Smooth muscle cell (in vitro differentiated cells): Measurements from ENCODE around the gene ABCF3. TPM values are rescaled to one million over a fixed set of nuclear protein-coding genes. Genes with fewer than 3 reads are reported as not detected.
A peak's percentile ranks its signal among the peaks of the same experiment; 100 is the strongest.

Experiments used
- DNase-seq: peaks from one replicate; lab custom pipeline; 2025; ENCODE audit not compliant: unreplicated experiment; lab: John Stamatoyannopoulos, UW
- H2AFZ ChIP-seq: fragments of 200-600 bp; sonication (generic); 2 replicates; pipeline ENCODE4 v1.6.0; 2016; ENCODE audit warnings: antibody characterized with exemption, low read depth, mild to moderate bottlenecking
- H3F3A ChIP-seq: fragments of 200-600 bp; sonication (generic); 2 replicates; pipeline ENCODE4 v1.6.0; 2017; ENCODE audit warnings: antibody characterized with exemption, low read depth
- H3K27ac ChIP-seq: fragments of 200-600 bp; sonication (generic); 2 replicates; pipeline ENCODE4 v1.5.1; 2016; ENCODE audit warnings: low read depth, mild to moderate bottlenecking
- H3K27me3 ChIP-seq: fragments of 200-600 bp; sonication (generic); 2 replicates; pipeline ENCODE4 v1.6.1; 2016; ENCODE audit warnings: low read depth, mild to moderate bottlenecking
- H3K36me3 ChIP-seq: fragments of 200-600 bp; sonication (generic); 2 replicates; pipeline ENCODE4 v1.5.1; 2016; ENCODE audit warnings: low read depth
- H3K4me1 ChIP-seq: fragments of 200-600 bp; sonication (generic); 2 replicates; pipeline ENCODE4 v1.5.1; 2016; ENCODE audit warnings: low read depth
- H3K4me2 ChIP-seq: fragments of 200-600 bp; sonication (generic); 2 replicates; pipeline ENCODE4 v1.6.0; 2016; ENCODE audit warnings: mild to moderate bottlenecking
- H3K4me3 ChIP-seq: fragments of 200-600 bp; sonication (generic); 2 replicates; pipeline ENCODE4 v1.5.1; 2016; ENCODE audit warnings: mild to moderate bottlenecking
- H3K79me2 ChIP-seq: fragments of 200-600 bp; sonication (generic); 2 replicates; pipeline ENCODE4 v1.6.0; 2016; ENCODE audit warnings: low read depth, mild to moderate bottlenecking
- H3K9ac ChIP-seq: fragments of 200-600 bp; sonication (generic); 2 replicates; pipeline ENCODE4 v1.6.0; 2016; ENCODE audit warnings: low read depth
- H3K9me3 ChIP-seq: fragments of 200-600 bp; sonication (generic); replicated peaks from 2 replicates; pipeline ENCODE4 v1.5.1; 2016; ENCODE audit warnings: low read depth
- H4K20me1 ChIP-seq: fragments of 200-600 bp; sonication (generic); 2 replicates; pipeline ENCODE4 v1.6.0; 2016; ENCODE audit warnings: low read depth
- WGBS: methylation state at CpG from one replicate; pipeline ENCODE4 v1.1.7; 2016; ENCODE audit warnings: low lambda C conversion rate; 5-methylcytosine and 5-hydroxymethylcytosine counted together
- polyA plus RNA-seq: library from polyadenylated mRNA; unstranded; fragments of >200 nt; fragmentation: Nextera tagmentation; extraction: Ambion mirVana; gene quantifications from 2 replicates; pipeline ENCODE4 v1.2.1, GENCODE V29; 2016
- total RNA-seq: library from RNA; depleted of rRNA; stranded (reverse); fragments of >200 nt; gene quantifications from 2 replicates; pipeline ENCODE4 v1.2.3, GENCODE V29; 2014
- TF ChIP-seq, protein P1 (sequence below): fragments of 200-600 bp; sonication (generic); IDR thresholded peaks from 2 replicates; pipeline ENCODE4 v1.5.1; 2017; ENCODE audit warnings: borderline replicate concordance, mild to moderate bottlenecking, antibody characterized with exemption; ENCODE audit not compliant: insufficient read depth, poor library complexity, severe bottlenecking

The ABCF3 gene
- total and polyA plus RNA-seq, 2 experiments from 2014 or later, result 34.6 to 46.3 TPM

DNA sequence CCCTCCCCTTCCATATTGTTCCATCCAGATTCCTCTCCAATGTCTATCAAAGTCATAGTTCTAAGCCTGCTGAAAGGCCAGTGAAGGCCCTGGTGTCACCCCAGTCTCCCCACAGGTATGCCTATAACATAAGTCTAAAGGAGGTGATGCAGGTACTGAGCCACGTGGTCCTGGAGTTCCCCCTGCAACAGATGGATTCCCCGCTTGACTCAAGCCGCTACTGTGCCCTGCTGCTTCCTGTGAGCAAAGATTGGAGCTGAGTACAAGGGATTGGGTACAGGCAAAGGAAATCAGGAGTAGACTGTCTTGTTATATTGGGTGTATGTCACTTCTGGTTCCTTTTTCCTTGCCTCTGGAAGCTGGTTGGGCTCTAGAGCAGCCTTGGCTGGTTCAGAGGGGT lies 42.7 kb upstream of the ABCF3 start:
- Histone ChIP-seq H3K4me2 (no peak overlapping the region), H3K4me1 (no peaks in the 10 kb centered on the region), H4K20me1 (no peaks in the 10 kb centered on the region), H3K27me3 (no peaks in the 10 kb centered on the region), H3K9ac (no peak overlapping the region), H2AFZ (no peak overlapping the region), H3K9me3 (no peaks in the 10 kb centered on the region), H3K4me3 (no peak overlapping the region), H3F3A (no peaks in the 10 kb centered on the region), H3K79me2 (peaks cover 19% of the 10 kb centered on the region), H3K27ac (no peak overlapping the region), H3K36me3 (no peaks in the 10 kb centered on the region)
- TF ChIP-seq, protein P1, sequence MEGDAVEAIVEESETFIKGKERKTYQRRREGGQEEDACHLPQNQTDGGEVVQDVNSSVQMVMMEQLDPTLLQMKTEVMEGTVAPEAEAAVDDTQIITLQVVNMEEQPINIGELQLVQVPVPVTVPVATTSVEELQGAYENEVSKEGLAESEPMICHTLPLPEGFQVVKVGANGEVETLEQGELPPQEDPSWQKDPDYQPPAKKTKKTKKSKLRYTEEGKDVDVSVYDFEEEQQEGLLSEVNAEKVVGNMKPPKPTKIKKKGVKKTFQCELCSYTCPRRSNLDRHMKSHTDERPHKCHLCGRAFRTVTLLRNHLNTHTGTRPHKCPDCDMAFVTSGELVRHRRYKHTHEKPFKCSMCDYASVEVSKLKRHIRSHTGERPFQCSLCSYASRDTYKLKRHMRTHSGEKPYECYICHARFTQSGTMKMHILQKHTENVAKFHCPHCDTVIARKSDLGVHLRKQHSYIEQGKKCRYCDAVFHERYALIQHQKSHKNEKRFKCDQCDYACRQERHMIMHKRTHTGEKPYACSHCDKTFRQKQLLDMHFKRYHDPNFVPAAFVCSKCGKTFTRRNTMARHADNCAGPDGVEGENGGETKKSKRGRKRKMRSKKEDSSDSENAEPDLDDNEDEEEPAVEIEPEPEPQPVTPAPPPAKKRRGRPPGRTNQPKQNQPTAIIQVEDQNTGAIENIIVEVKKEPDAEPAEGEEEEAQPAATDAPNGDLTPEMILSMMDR, result no peak
- 94% methylated on average over 3 of the region's 3 CpGs for WGBS
- DNase-seq, result no peak

DNA sequence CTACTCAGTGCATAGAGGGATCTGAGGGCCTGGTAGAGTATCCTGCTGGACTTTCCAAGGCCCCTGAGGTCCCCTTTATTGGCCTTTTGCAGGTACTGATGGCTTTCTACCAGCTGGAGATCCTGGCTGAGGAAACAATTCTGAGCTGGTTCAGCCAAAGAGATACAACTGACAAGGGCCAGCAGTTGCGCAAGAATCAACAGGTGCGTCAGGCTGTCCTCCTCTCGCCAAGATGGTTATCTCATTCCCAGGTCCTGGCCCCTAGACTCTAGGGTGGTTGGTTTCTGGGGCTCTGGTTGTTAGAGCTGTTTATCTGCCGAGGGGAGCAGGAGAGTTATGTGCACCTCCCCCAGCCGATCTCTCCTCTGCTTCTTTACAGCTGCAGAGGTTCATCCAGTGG lies 41.5 kb upstream of the ABCF3 start:
- H3K27me3 ChIP-seq, result no peaks in the 10 kb centered on the region
- no peak overlapping the region for H3K27ac ChIP-seq

DNA sequence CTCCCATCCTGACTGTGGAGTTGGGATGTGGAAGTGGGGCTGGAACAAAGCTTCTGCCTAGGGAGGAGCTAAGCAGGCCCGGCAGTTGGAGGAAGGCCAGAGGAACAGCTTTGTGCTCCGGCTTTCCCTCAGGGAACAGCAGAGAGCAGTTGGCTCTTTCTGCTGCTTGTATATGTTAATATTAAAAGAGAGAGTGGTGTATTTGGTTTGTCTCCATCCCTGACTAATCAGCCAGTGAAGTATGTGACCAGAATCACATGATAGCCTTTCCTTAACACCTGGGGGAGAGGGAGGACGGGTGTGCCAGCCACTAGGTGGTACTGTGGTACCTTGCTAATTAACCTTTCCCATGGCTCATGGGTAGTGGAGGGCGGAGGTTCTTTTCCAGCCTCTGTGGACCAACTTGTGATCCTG lies 40.9 kb upstream of the ABCF3 start:
- no peak for DNase-seq
- no peak overlapping the region for H3K4me2 ChIP-seq
- no peak overlapping the region for H3K9ac ChIP-seq
- H3K9me3 ChIP-seq, result no peaks in the 10 kb centered on the region
- H3K27me3 ChIP-seq, result no peaks in the 10 kb centered on the region
- peaks cover 4% of the 10 kb centered on the region for H3K79me2 ChIP-seq
- no peak overlapping the region for H2AFZ ChIP-seq
- no peaks in the 10 kb centered on the region for H3K36me3 ChIP-seq
- WGBS, result 84% methylated on average over 4 of the region's 4 CpGs
- H3K4me1 ChIP-seq, result no peaks in the 10 kb centered on the region
- no peak overlapping the region for H3K27ac ChIP-seq
- no peak overlapping the region for H3K4me3 ChIP-seq
- H3F3A ChIP-seq, result no peaks in the 10 kb centered on the region
- no peaks in the 10 kb centered on the region for H4K20me1 ChIP-seq
- TF ChIP-seq, protein P1, result peak; percentile 23

More for the DNA sequence above, 41.5 kb upstream of the ABCF3 start:
- H3K4me2 ChIP-seq, result no peak overlapping the region
- no peak for DNase-seq
- no peak overlapping the region for H2AFZ ChIP-seq
- H3K4me3 ChIP-seq, result no peak overlapping the region
- H3K79me2 ChIP-seq, result peaks cover 9% of the 10 kb centered on the region
- H3K9ac ChIP-seq, result no peak overlapping the region
- TF ChIP-seq, protein P1, result no peak
- H3K36me3 ChIP-seq, result no peaks in the 10 kb centered on the region
- no peaks in the 10 kb centered on the region for H3K9me3 ChIP-seq
- 96% methylated on average over 5 of the region's 5 CpGs for WGBS
- no peaks in the 10 kb centered on the region for H3K4me1 ChIP-seq
- H3F3A ChIP-seq, result no peaks in the 10 kb centered on the region
- H4K20me1 ChIP-seq, result no peaks in the 10 kb centered on the region

DNA sequence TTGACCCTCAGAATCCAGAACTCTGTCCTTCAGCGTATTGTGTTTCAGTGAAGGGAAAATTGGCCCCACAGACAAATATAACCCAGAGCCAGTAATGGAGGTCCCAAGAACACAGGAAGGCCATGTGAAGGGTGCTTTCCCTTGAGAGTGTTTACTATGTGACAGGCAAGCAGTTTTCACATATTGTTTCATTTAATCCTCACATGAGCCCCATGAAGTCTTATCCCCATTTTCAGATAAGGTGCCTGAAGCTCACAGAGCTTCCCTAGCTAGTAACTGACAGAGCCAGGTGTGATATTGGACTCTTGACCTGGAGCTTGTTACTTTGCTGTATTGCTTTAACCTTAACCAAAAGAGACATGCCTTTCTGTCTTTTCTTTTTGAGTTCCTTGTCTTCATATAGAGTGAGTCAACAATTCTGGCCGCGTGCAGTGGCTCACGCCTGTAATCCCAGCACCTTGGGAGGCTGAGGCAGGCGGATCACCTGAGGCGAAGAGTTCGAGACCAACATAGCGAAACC lies 40.2 kb upstream of the ABCF3 start:
- H3K4me1 ChIP-seq, result no peaks in the 10 kb centered on the region
- H3K79me2 ChIP-seq, result no peaks in the 10 kb centered on the region
- no peaks in the 10 kb centered on the region for H3K9me3 ChIP-seq
- H2AFZ ChIP-seq, result no peak overlapping the region
- no peaks in the 10 kb centered on the region for H4K20me1 ChIP-seq
- DNase-seq, result no peak
- TF ChIP-seq, protein P1, result no peak
- no peaks in the 10 kb centered on the region for H3F3A ChIP-seq
- no peak overlapping the region for H3K4me2 ChIP-seq
- WGBS, result 93% methylated on average over 8 of the region's 8 CpGs
- no peaks in the 10 kb centered on the region for H3K36me3 ChIP-seq
- H3K27ac ChIP-seq, result no peak overlapping the region
- H3K9ac ChIP-seq, result no peak overlapping the region
- H3K4me3 ChIP-seq, result no peak overlapping the region
- H3K27me3 ChIP-seq, result no peaks in the 10 kb centered on the region
